Stimulated activated effector memory CD8-positive, alpha-beta T cell treated with anti-CD3 and anti-CD28 coated beads, Interleukin-12 subunit alpha, Interleukin-12 subunit beta, amount 100 ng/mL, for 72 hours (primary cell): ENCODE results near the gene HSD17B14.
"Not testable (repeated sequence)": the region's sequence is repeated elsewhere in the genome, so short reads cannot be mapped to it uniquely, and the experiment has no call there.

Experiments
- ATAC-seq: fragments of 150-1000 bp; cut with Tn5 transposase; 2 replicates; pipeline ENCODE4 v1.10.0; 2021
- DNase-seq, 2 donors: peaks; one replicate each; pipeline ENCODE4 v3.0.0; 2021 to 2022; ENCODE audit warnings: low spot score in 2 of 2
- H3K27ac Mint-ChIP-seq: one replicate; pipeline ENCODE4 v1.8.0; 2022; ENCODE audit warnings: mild to moderate bottlenecking, mixed read lengths
- H3K36me3 Mint-ChIP-seq: one replicate; pipeline ENCODE4 v1.8.0; 2022; ENCODE audit warnings: mild to moderate bottlenecking, mixed read lengths
- H3K4me1 Mint-ChIP-seq: one replicate; pipeline ENCODE4 v1.8.0; 2022; ENCODE audit warnings: mixed read lengths
- H3K4me3 Mint-ChIP-seq: one replicate; pipeline ENCODE4 v1.8.0; 2022; ENCODE audit warnings: mild to moderate bottlenecking, mixed read lengths
- H3K9me3 Mint-ChIP-seq: one replicate; pipeline ENCODE4 v1.8.0; 2022; ENCODE audit warnings: mixed read lengths

The HSD17B14 gene

GRCh38 chr19:48799358-48800300 is 36.7 kb downstream of the HSD17B14 start:
- no peak overlapping the region for H3K4me3 Mint-ChIP-seq
- peaks cover 5% of the 10 kb centered on the region for H3K36me3 Mint-ChIP-seq
- H3K27ac Mint-ChIP-seq: peak overlapping the region; percentile 62
- peaks cover 12% of the 10 kb centered on the region for H3K4me1 Mint-ChIP-seq
- no peaks in the 10 kb centered on the region for H3K9me3 Mint-ChIP-seq
- no peak for ATAC-seq
- no peak for DNase-seq

DNA sequence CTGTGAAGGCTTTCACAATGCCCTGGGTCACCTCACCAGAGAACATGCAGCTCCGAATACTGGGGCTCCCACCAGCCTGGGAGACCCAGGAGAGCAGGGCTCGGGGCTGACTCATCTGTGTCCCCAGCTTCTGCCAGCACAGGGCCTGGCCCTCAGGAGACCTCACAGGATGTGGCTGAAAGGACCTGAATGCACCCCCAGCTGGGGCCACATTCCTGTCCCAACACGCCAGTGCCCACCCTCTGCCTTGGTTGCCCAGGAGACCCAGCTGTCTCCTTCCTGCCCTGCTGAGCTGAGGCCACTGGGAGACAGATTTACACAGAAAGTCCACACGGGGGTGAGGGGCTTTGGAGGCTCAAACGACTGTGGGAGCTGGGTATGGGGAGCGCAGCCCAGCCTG is 37.4 kb downstream of the HSD17B14 start:
- ATAC-seq: no peak

DNA sequence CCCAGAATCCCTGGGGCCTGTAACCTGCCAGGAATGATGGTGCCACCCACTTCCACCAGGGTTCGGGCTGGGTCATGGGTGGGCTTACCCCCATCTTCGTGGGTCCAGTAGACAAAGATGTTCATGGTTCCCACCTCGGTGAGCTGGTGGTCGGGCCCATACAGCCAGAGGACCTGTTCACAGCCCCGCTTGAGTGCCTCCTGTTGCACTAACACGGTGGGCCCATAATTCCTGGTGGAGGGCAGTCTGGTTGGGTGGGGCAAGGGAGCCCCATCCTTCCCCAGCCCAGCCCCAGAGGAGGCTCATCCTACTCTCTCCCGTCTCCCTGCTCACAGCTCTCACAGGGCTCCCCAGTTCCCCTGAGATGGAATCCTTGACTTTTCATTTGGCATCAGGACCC is 39.2 kb downstream of the HSD17B14 start:
- H3K27ac Mint-ChIP-seq: peak overlapping the region; percentile 62

More for the DNA sequence above, 37.4 kb downstream of the HSD17B14 start:
- Mint-ChIP-seq H3K4me1 (peaks cover 16% of the 10 kb centered on the region), H3K4me3 (no peak overlapping the region), H3K36me3 (peaks cover 5% of the 10 kb centered on the region), H3K27ac (peak overlapping the region; percentile 62), H3K9me3 (no peaks in the 10 kb centered on the region)
- no peak for DNase-seq

DNA sequence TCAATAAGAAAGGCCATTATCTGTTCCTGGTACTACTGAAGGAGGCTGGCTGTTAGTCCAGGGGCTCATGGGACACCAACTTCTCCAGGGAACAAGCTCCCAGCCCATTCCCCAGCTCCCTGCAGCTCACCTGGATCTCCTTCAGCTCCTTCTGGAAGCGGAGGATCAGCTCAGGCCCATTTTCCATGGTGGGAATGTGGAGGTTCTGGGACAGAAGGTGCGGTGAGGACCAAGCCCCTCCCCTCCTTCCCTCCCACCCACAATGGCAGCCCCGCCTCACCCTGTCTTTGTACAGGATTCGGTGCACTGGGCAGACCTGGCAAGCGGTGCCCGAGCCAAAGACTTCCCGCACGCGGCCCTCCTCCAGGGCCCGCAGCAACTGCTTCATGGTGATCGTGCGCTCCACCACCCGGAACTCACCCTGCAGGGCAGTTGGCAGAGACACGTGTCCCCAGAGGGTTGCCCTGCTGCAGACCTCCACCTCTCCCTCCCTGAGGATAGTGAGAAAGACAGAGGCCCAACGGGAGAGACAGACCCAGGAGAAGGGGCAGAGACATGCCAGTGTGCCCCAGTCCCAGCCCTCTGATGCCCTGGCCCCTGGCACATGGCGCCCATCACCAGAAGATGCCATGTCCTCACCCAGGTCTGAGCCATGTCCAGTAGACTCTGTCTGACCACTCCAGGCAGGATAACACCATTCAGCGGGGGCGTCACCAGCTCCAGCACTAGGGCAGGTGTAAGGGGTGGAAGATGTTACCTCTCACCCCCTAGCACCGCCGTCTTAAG is 39.8 kb downstream of the HSD17B14 start:
- DNase-seq (no peak), ATAC-seq (no peak)
- Mint-ChIP-seq H3K36me3 (peaks cover 5% of the 10 kb centered on the region), H3K4me3 (no peak overlapping the region), H3K27ac (peak overlapping the region; percentile 91), H3K9me3 (no peaks in the 10 kb centered on the region), H3K4me1 (peaks cover 16% of the 10 kb centered on the region)

More for the DNA sequence above, 39.2 kb downstream of the HSD17B14 start:
- no peak for ATAC-seq
- no peaks in the 10 kb centered on the region for H3K9me3 Mint-ChIP-seq
- peaks cover 5% of the 10 kb centered on the region for H3K36me3 Mint-ChIP-seq
- no peak for DNase-seq
- no peak overlapping the region for H3K4me3 Mint-ChIP-seq
- H3K4me1 Mint-ChIP-seq: peaks cover 16% of the 10 kb centered on the region

- peak overlapping the region; percentile 91 for H3K27ac Mint-ChIP-seq
- peak overlapping the region; percentile 76 for H3K4me3 Mint-ChIP-seq
- H3K36me3 Mint-ChIP-seq: peaks cover 5% of the 10 kb centered on the region
- ATAC-seq (no peak), DNase-seq (no peak)
- H3K4me1 Mint-ChIP-seq: peaks cover 16% of the 10 kb centered on the region
- no peaks in the 10 kb centered on the region for H3K9me3 Mint-ChIP-seq
Observed at GRCh38 chr19:48795685-48796070, 40.6 kb downstream of the HSD17B14 start.

DNA sequence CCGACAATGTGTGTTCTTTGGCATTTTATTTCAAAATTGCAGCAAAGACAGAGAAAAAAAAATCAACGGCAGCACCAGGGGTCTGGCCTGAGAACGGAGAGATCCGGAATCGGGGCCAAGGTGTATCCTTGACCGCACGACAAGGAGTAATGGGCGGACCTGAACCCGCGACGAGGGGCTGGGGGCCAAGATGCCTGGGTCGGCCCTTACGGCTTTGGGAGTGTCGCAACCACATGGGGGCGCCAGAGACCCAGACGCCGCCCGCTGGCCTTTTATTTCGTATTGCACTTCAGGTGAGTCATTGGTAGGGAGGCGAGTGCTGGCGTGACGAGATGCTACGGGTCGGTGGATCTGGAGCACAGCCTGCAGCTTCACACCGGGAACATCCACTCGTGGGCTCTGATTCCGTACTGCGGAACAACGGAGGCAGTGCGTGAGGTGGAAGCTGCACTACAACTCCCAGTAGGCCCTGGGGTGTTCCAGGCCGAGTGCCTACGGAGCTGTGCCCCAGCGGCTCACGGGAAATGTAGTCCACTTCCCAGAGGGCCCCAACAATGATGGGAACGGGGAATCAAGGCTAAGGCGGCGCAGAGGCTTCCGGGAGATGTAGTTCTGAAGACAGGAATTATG is 41.1 kb downstream of the HSD17B14 start:
- peak; percentile 79 to 91 for DNase-seq
- Mint-ChIP-seq H3K4me3 (peak overlapping the region; percentile 76), H3K4me1 (peaks cover 16% of the 10 kb centered on the region), H3K9me3 (no peaks in the 10 kb centered on the region), H3K36me3 (peaks cover 3% of the 10 kb centered on the region), H3K27ac (peak overlapping the region; percentile 91)
- peak; percentile 98 for ATAC-seq

DNA sequence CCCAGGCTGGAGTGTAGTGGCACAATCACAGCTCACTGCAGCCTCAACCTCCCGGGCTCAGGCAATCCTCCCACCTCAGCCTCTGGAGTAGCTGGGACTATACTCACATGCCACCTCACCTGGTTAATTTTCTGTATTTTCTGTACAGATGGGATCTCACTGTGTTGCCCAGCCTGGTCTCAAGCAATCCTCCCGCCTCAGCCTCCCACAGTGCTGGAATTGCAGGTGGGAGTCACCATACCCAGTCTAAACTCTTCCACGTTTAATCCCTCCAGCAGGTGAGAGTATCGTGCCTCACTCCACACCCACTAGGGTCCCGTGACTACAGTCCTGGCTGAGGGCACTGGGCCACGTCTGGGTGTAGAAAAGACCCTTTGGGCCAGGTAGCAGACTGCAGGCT is 42.0 kb downstream of the HSD17B14 start:
- peak overlapping the region; percentile 76 for H3K4me3 Mint-ChIP-seq
- no peak for ATAC-seq
- peaks cover 16% of the 10 kb centered on the region for H3K4me1 Mint-ChIP-seq
- no peaks in the 10 kb centered on the region for H3K36me3 Mint-ChIP-seq
- no peak for DNase-seq
- H3K9me3 Mint-ChIP-seq: no peaks in the 10 kb centered on the region
- peak overlapping the region; percentile 91 for H3K27ac Mint-ChIP-seq

GRCh38 chr19:48793271-48793670 is 43.0 kb downstream of the HSD17B14 start:
- DNase-seq: no peak
- peaks cover 16% of the 10 kb centered on the region for H3K4me1 Mint-ChIP-seq
- H3K4me3 Mint-ChIP-seq: no peak overlapping the region
- ATAC-seq: no peak
- H3K36me3 Mint-ChIP-seq: no peaks in the 10 kb centered on the region
- no peaks in the 10 kb centered on the region for H3K9me3 Mint-ChIP-seq
- no peak overlapping the region for H3K27ac Mint-ChIP-seq

DNA sequence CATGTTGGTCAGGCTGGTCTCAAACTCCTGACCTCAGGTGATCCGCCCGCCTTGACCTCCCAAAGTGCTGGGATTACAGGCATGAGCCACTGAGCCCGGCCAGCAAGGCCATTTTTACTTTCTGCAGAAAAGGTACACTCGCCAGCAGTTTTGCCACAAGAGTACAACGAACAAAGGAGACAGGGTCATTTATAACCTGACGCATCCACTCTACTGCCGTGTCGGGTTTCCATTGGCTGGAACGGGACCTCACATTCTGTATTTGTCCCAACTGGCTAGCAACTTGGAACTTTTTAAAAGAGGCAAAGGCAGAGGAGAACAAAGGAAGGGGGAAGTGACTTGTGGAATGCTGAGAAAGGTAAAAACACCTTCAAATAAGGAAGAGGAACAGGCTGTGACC is 49.0 kb downstream of the HSD17B14 start:
- H3K9me3 Mint-ChIP-seq, H3K4me1 Mint-ChIP-seq, DNase-seq, H3K27ac Mint-ChIP-seq, ATAC-seq, H3K4me3 Mint-ChIP-seq, H3K36me3 Mint-ChIP-seq: not testable (repeated sequence)

DNA sequence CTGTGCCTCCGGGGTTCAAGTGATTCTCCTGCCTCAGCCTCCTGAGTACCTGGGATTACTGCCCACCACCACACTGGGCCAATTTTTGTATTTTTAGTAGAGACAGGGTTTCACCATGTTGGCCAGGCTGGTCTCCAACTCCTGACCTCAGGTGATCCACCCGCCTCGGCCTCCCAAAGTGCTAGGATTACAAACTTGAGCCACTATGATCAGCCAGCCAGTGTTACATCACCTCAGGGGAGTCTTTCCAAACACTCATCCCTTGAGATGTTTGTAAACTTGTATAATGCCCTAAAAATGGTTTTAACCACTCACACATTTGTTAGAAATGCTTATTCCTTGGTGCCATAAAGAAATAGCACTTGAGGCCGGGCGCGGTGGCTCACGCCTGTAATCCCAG is 49.9 kb downstream of the HSD17B14 start:
- ATAC-seq, H3K9me3 Mint-ChIP-seq, H3K27ac Mint-ChIP-seq, DNase-seq, H3K4me1 Mint-ChIP-seq, H3K36me3 Mint-ChIP-seq, H3K4me3 Mint-ChIP-seq: not testable (repeated sequence)

- H3K9me3 Mint-ChIP-seq: no peaks in the 10 kb centered on the region
Observed at GRCh38 chr19:48784527-48784926, 51.8 kb downstream of the HSD17B14 start.

DNA sequence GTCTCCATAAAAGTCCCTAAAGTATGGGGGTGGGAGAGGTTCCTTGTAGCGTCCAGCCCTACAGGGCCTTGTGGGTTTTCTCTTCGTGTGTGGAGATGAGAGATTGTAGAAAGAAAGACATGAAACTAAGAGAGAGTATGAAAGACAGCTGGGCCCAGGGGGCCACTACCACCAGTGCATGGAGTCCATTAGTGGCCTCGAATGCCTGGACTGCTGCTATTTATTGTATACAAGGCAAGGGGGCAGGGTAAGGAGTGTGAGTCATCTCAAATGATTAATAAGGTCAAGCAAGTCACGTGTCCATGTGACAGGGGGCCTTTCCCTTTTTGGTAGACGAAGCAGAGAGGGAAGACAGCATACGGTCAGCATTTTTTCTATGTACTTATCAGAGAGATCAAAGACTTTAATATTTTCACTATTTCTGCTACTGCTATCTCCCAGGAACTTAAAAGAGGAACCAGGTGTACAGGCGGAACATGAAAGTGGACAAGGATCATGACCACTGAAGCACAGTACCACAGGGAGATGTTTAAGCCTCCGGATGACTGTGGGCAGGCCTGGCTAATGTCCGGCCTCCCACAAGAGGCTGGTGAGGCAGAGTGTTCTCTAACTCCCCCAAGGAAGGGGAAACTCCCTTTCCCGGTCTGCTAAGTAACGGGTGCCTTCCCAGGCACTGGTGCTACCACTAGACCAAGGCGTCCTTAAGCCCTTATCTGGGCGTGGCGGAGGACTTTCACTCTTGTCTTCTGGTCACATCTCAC is 55.5 kb downstream of the HSD17B14 start:
- Mint-ChIP-seq H3K4me3 (no peak overlapping the region), H3K9me3 (no peaks in the 10 kb centered on the region), H3K4me1 (peaks cover 5% of the 10 kb centered on the region), H3K27ac (no peak overlapping the region), H3K36me3 (peaks cover 6% of the 10 kb centered on the region)
- no peak for DNase-seq
- ATAC-seq: no peak

More at GRCh38 chr19:48784527-48784926, 51.8 kb downstream of the HSD17B14 start:
- no peak for DNase-seq
- Mint-ChIP-seq H3K36me3 (no peaks in the 10 kb centered on the region), H3K4me3 (no peak overlapping the region), H3K27ac (no peak overlapping the region), H3K4me1 (peaks cover 5% of the 10 kb centered on the region)
- ATAC-seq: no peak

GRCh38 chr19:48779636-48780035 is 56.7 kb downstream of the HSD17B14 start:
- DNase-seq (no peak), ATAC-seq (no peak)
- H3K9me3 Mint-ChIP-seq: no peaks in the 10 kb centered on the region
- H3K27ac Mint-ChIP-seq: no peak overlapping the region
- no peak overlapping the region for H3K4me3 Mint-ChIP-seq
- peaks cover 5% of the 10 kb centered on the region for H3K4me1 Mint-ChIP-seq
- H3K36me3 Mint-ChIP-seq: peaks cover 6% of the 10 kb centered on the region

GRCh38 chr19:48777720-48778119 is 58.6 kb downstream of the HSD17B14 start:
- Mint-ChIP-seq H3K4me1 (peaks cover 5% of the 10 kb centered on the region), H3K4me3 (no peak overlapping the region), H3K36me3 (peaks cover 6% of the 10 kb centered on the region), H3K27ac (no peak overlapping the region), H3K9me3 (no peaks in the 10 kb centered on the region)
- ATAC-seq (no peak), DNase-seq (no peak)

DNA sequence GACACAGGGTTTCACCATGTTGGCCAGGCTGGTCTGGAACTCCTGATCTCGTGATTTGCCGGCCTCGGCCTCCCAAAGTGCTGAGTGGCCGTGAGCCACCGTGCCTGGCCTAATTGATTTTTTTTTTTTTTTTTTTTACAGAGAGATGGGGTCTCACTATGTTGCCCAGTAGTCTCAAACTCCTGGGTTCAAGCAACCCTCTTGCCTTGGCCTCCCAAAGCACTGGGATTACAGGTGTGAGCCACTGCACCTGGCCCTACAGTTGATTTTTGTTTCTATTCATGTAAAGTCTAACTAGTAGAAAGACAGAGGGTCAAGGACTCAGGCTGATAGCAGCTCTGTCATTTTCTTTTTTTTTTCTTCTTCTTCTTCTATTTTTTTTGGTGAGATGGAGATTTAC is 59.2 kb downstream of the HSD17B14 start:
- H3K9me3 Mint-ChIP-seq: no peaks in the 10 kb centered on the region
- no peak overlapping the region for H3K4me3 Mint-ChIP-seq
- H3K27ac Mint-ChIP-seq: no peak overlapping the region
- H3K36me3 Mint-ChIP-seq: peaks cover 6% of the 10 kb centered on the region
- ATAC-seq: no peak
- peaks cover under 1% of the 10 kb centered on the region for H3K4me1 Mint-ChIP-seq
- no peak for DNase-seq
